GM23338 (cell line): ENCODE results near the gene ELAC2. TPM values are rescaled to one million over a fixed set of nuclear protein-coding genes. Genes with fewer than 3 reads are reported as not detected.
A peak's percentile ranks its signal among the peaks of the same experiment; 100 is the strongest.

Experiments used
- ATAC-seq: fragments of 200-7000 bp; cut with Tn5 transposase; 3 replicates; pipeline ENCODE4 v1.9.1; 2020
- DNase-seq: peaks from one replicate; pipeline ENCODE4 v3.0.0-alpha.2; 2015; ENCODE audit warnings: low spot score
- H2AFZ ChIP-seq: fragments of 200-600 bp; sonication (generic); 2 replicates; pipeline ENCODE4 v1.8.0; 2016; ENCODE audit warnings: antibody characterized with exemption, mild to moderate bottlenecking, moderate library complexity
- H3F3A ChIP-seq: fragments of 200-600 bp; sonication (generic); replicated peaks from 2 replicates; pipeline ENCODE4 v1.8.0; 2017; ENCODE audit warnings: antibody characterized with exemption, mixed run types, low read depth
- H3K27ac ChIP-seq: fragments of 200-600 bp; sonication (generic); 2 replicates; pipeline ENCODE4 v1.6.1; 2016; ENCODE audit warnings: low read depth
- H3K27me3 ChIP-seq: fragments of 200-600 bp; sonication (generic); 2 replicates; pipeline ENCODE4 v1.8.0; 2016; ENCODE audit warnings: mild to moderate bottlenecking, mixed run types, moderate library complexity; ENCODE audit not compliant: insufficient read depth
- H3K36me3 ChIP-seq: fragments of 200-600 bp; sonication (generic); 2 replicates; pipeline ENCODE4 v1.8.0; 2016; ENCODE audit warnings: mild to moderate bottlenecking; ENCODE audit not compliant: insufficient read depth
- H3K4me1 ChIP-seq: fragments of 200-600 bp; sonication (generic); 2 replicates; pipeline ENCODE4 v1.8.0; 2016; ENCODE audit warnings: mild to moderate bottlenecking, moderate library complexity; ENCODE audit not compliant: insufficient read depth
- H3K4me2 ChIP-seq: fragments of 200-600 bp; sonication (generic); 2 replicates; pipeline ENCODE4 v1.7.1; 2017; ENCODE audit warnings: mixed run types
- H3K4me3 ChIP-seq: fragments of 200-600 bp; sonication (generic); 2 replicates; pipeline ENCODE4 v1.6.1; 2016; ENCODE audit warnings: mixed run types
- H3K79me2 ChIP-seq: fragments of 200-600 bp; sonication (generic); replicated peaks from 2 replicates; pipeline ENCODE4 v1.8.0; 2017; ENCODE audit warnings: mild to moderate bottlenecking; ENCODE audit not compliant: insufficient read depth
- H3K9me2 ChIP-seq: fragments of 200-600 bp; sonication (generic); 2 replicates; pipeline ENCODE4 v1.8.0; 2017; ENCODE audit not compliant: insufficient read depth
- H4K20me1 ChIP-seq: fragments of 200-600 bp; sonication (generic); replicated peaks from 2 replicates; pipeline ENCODE4 v1.8.0; 2017; ENCODE audit warnings: mild to moderate bottlenecking; ENCODE audit not compliant: insufficient read depth
- H3K27ac Mint-ChIP-seq: 2 replicates; pipeline ENCODE4 v1.8.0; 2020; ENCODE audit warnings: inconsistent platforms, mild to moderate bottlenecking, moderate library complexity, mixed read lengths
- H3K27me3 Mint-ChIP-seq: 3 replicates; pipeline ENCODE4 v1.8.0; 2022; ENCODE audit warnings: low read depth, mild to moderate bottlenecking, moderate library complexity, mixed read lengths, inconsistent platforms; ENCODE audit not compliant: insufficient read depth, poor library complexity
- H3K36me3 Mint-ChIP-seq: 3 replicates; pipeline ENCODE4 v1.8.0; 2021; ENCODE audit warnings: low read depth, mild to moderate bottlenecking, inconsistent platforms, moderate library complexity, mixed read lengths
- H3K4me1 Mint-ChIP-seq: 3 replicates; pipeline ENCODE4 v1.8.0; 2020; ENCODE audit warnings: mild to moderate bottlenecking, inconsistent platforms, mixed read lengths
- H3K4me3 Mint-ChIP-seq: 3 replicates; pipeline ENCODE4 v1.8.0; 2021; ENCODE audit warnings: moderate library complexity, mild to moderate bottlenecking, inconsistent platforms, mixed read lengths
- H3K9me3 Mint-ChIP-seq: 3 replicates; pipeline ENCODE4 v1.8.0; 2020; ENCODE audit warnings: moderate library complexity, mild to moderate bottlenecking, inconsistent platforms, mixed read lengths
- CTCF ChIP-seq, 2 experiments: fragments of 200-600 bp in 1 of 2; sonication (generic) in 1 of 2; conservative IDR thresholded peaks; 2 replicates each; pipeline versions ENCODE4 v1.5.1 to v1.6.1; 2016 to 2017; ENCODE audit warnings: antibody characterized with exemption in 2 of 2, low read depth in 2 of 2, mild to moderate bottlenecking in 2 of 2, moderate library complexity in 1 of 2
- ETS1 ChIP-seq: IDR thresholded peaks from 2 replicates; pipeline ENCODE4 v1.6.1; 2016; ENCODE audit warnings: antibody characterized with exemption
- EZH2 ChIP-seq: fragments of 200-600 bp; sonication (generic); IDR thresholded peaks from one replicate; pipeline ENCODE4 v1.8.0; 2017; ENCODE audit warnings: antibody characterized with exemption, mild to moderate bottlenecking, low read depth; ENCODE audit not compliant: unreplicated experiment
- JUNB ChIP-seq: IDR thresholded peaks from one replicate; pipeline ENCODE4 v1.6.1; 2016; ENCODE audit warnings: antibody characterized with exemption; ENCODE audit not compliant: unreplicated experiment
- NANOG ChIP-seq: IDR thresholded peaks from 2 replicates; pipeline ENCODE4 v1.6.1; 2016; ENCODE audit warnings: antibody characterized with exemption, borderline replicate concordance
- ZNF462 ChIP-seq: fragments of 250-450 bp; sonication (Bioruptor Pico); IDR thresholded peaks from 2 replicates; pipeline ENCODE4 v1.5.0; 2020; ENCODE audit warnings: mild to moderate bottlenecking, moderate library complexity
- polyA plus RNA-seq: library from polyadenylated mRNA; unstranded; fragments of >200 nt; fragmentation: Nextera tagmentation; extraction: Ambion mirVana; gene quantifications from 2 replicates; pipeline ENCODE4 v1.2.1, GENCODE V29; 2016
- total RNA-seq: library from RNA; depleted of rRNA; stranded (reverse); fragments of >200 nt; shearing (Covaris generic); gene quantifications from 2 replicates; pipeline ENCODE4 v1.2.3, GENCODE V29; 2014

The ELAC2 gene
- total and polyA plus RNA-seq, 2 experiments from 2014 or later = 49.9 to 203 TPM

GRCh38 chr17:13031718-13032350, 14.0 kb upstream of the ELAC2 start:
- no peak for TF ChIP-seq NANOG
- no peak for TF ChIP-seq JUNB
- TF ChIP-seq EZH2 = no peak
- TF ChIP-seq CTCF (conservative IDR thresholded peaks at IDR 0.05; ENCODE audit: low read depth in 2 of 2) = peak; percentile 73 to 83
- Histone ChIP-seq H3K4me2 (no peak overlapping the region), H3K27ac (no peak overlapping the region), H2AFZ (peak overlapping the region; percentile 77), H3K9me2 (no peaks in the 10 kb centered on the region), H3F3A (no peaks in the 10 kb centered on the region), H3K79me2 (no peaks in the 10 kb centered on the region), H3K27me3 (no peaks in the 10 kb centered on the region), H3K36me3 (no peaks in the 10 kb centered on the region), H4K20me1 (no peaks in the 10 kb centered on the region), H3K4me1 (no peaks in the 10 kb centered on the region), H3K4me3 (no peak overlapping the region)
- Mint-ChIP-seq H3K36me3 (peaks cover 4% of the 10 kb centered on the region; the same call in 1 of the 3 replicates), H3K4me3 (no peak overlapping the region), H3K4me1 (no peaks in the 10 kb centered on the region; the same call in 2 of the 3 replicates), H3K27me3 (peaks cover 5% of the 10 kb centered on the region), H3K27ac (no peak overlapping the region), H3K9me3 (peaks cover 12% of the 10 kb centered on the region)
- ATAC-seq = peak; percentile 73
- peak; percentile 79 for DNase-seq

GRCh38 chr17:13030459-13031300, 12.9 kb upstream of the ELAC2 start:
- Histone ChIP-seq H3F3A (no peaks in the 10 kb centered on the region), H3K79me2 (no peaks in the 10 kb centered on the region), H3K4me2 (no peak overlapping the region), H4K20me1 (no peaks in the 10 kb centered on the region), H3K36me3 (no peaks in the 10 kb centered on the region), H3K9me2 (no peaks in the 10 kb centered on the region), H3K4me3 (no peak overlapping the region), H3K27ac (no peak overlapping the region), H3K27me3 (no peaks in the 10 kb centered on the region), H3K4me1 (no peaks in the 10 kb centered on the region), H2AFZ (peak overlapping the region; percentile 67; the same call in 1 of the 2 replicates)
- peaks cover 3% of the 10 kb centered on the region; the same call in 2 of the 3 replicates for H3K9me3 Mint-ChIP-seq
- peak; percentile 84 for ATAC-seq
- DNase-seq = peak; percentile 74
- no peaks in the 10 kb centered on the region; the same call in 2 of the 3 replicates for H3K36me3 Mint-ChIP-seq
- peak; percentile 84 to 86 for TF ChIP-seq CTCF (conservative IDR thresholded peaks at IDR 0.05; ENCODE audit: low read depth in 2 of 2)
- TF ChIP-seq ETS1 = no peak
- peak; percentile 77; the same call in 1 of the 2 replicates for TF ChIP-seq ZNF462
- H3K27ac Mint-ChIP-seq = no peak overlapping the region
- peaks cover 7% of the 10 kb centered on the region for H3K27me3 Mint-ChIP-seq
- H3K4me1 Mint-ChIP-seq = no peaks in the 10 kb centered on the region; the same call in 2 of the 3 replicates
- no peak overlapping the region for H3K4me3 Mint-ChIP-seq
